HCT116 (cell line): ENCODE data around the gene ATXN2. TPM values are rescaled to one million over a fixed set of nuclear protein-coding genes. Genes with fewer than 3 reads are reported as not detected.

Source experiments
- ATAC-seq: fragments of 200-7000 bp; cut with Tn5 transposase; 2 replicates; pipeline ENCODE4 v1.9.1; 2020; ENCODE audit warnings: mild to moderate bottlenecking, moderate library complexity
- BruUV-seq: library from RNA; stranded (reverse); fragments of 400-500 nt; replicated peaks from 2 replicates; lab custom pipeline; 2021; lab: Mats Ljungman, UMichigan
- CTCF ChIA-PET: fragments of 300-600 bp; sonication (Branson Sonifier 250); formaldehyde crosslinking; loops from one replicate; lab custom pipeline; 2021; ENCODE audit warnings: antibody characterized with exemption; lab: Charles Lee
- POLR2A ChIA-PET: fragments of 300-600, 350-600 bp; sonication (Branson Sonifier 250); formaldehyde crosslinking; loops from one replicate; lab custom pipeline; 2021; ENCODE audit warnings: antibody characterized with exemption; lab: Charles Lee
- RAD21 ChIA-PET, 2 experiments: fragments of 300-600 bp; sonication (Branson Sonifier 250); formaldehyde crosslinking; loops; one replicate each; lab custom pipeline; 2023; ENCODE audit warnings: low total read pairs in 2 of 2; ENCODE audit not compliant: uncharacterized antibody in 2 of 2, unreplicated experiment in 2 of 2, low non-redundant PET in 1 of 2; lab: Charles Lee
- DNase-seq: peaks from one replicate; pipeline ENCODE4 v3.0.0-alpha.2; 2010; ENCODE audit warnings: low read depth, low spot score
- H2AFZ ChIP-seq: fragments of 200-600 bp; shearing (Covaris generic), sonication (generic); 2 replicates; pipeline ENCODE4 v1.6.1; 2017; ENCODE audit warnings: low read depth, mixed run types, mixed read lengths, antibody characterized with exemption, low read length; ENCODE audit not compliant: poor library complexity, severe bottlenecking
- H3K27ac ChIP-seq: 2 replicates; pipeline ENCODE4 v1.5.1; 2012; ENCODE audit warnings: low read depth, low read length
- H3K27me3 ChIP-seq: fragments of 200-600 bp; sonication (generic); 2 replicates; pipeline ENCODE4 v1.6.1; 2016; ENCODE audit warnings: mixed run types, low read length, mixed read lengths; ENCODE audit not compliant: insufficient read depth
- H3K36me3 ChIP-seq, 2 experiments: fragments of 200-500 bp in 1 of 2; fragments of 200-600 bp in 1 of 2; sonication (Bioruptor generic) in 1 of 2; sonication (generic) in 1 of 2; 2 replicates each; pipeline versions ENCODE4 v1.5.1 to v1.6.1; 2014 to 2016; ENCODE audit warnings: low read length in 2 of 2, inconsistent platforms in 1 of 2, mixed read lengths in 1 of 2, mixed run types in 1 of 2; ENCODE audit not compliant: insufficient read depth in 2 of 2, control insufficient read depth in 1 of 2
- H3K4me1 ChIP-seq, 2 experiments: fragments of 200-600 bp in 1 of 2; sonication (generic) in 1 of 2; 2 replicates each; pipeline versions ENCODE4 v1.5.1 to v1.6.1; 2012 to 2017; ENCODE audit warnings: low read length in 2 of 2, inconsistent platforms in 1 of 2, mild to moderate bottlenecking in 1 of 2, mixed read lengths in 1 of 2, mixed run types in 1 of 2, moderate library complexity in 1 of 2; ENCODE audit not compliant: insufficient read depth in 2 of 2, control insufficient read depth in 1 of 2
- H3K4me2 ChIP-seq: fragments of 200-600 bp; sonication (generic); 2 replicates; pipeline ENCODE4 v1.6.1; 2017; ENCODE audit warnings: mixed run types, low read length, mixed read lengths
- H3K4me3 ChIP-seq, 2 experiments: fragments of 200-600 bp in 1 of 2; sonication (generic) in 1 of 2; replicated peaks in 1 of 2; 2 replicates each; pipeline ENCODE4 v1.5.1; 2011 to 2016; ENCODE audit warnings: low read length in 2 of 2, control low read depth in 1 of 2, low read depth in 1 of 2, mild to moderate bottlenecking in 1 of 2, mixed read lengths in 1 of 2, mixed run types in 1 of 2
- H3K79me2 ChIP-seq: fragments of 200-600 bp; sonication (generic); 2 replicates; pipeline ENCODE4 v1.6.1; 2017; ENCODE audit warnings: mild to moderate bottlenecking, mixed run types, low read length, moderate library complexity, mixed read lengths; ENCODE audit not compliant: insufficient read depth
- H3K9ac ChIP-seq: fragments of 200-600 bp; sonication (generic); 2 replicates; pipeline ENCODE4 v1.6.1; 2016; ENCODE audit warnings: low read length, mixed read lengths
- H3K9me2 ChIP-seq: fragments of 200-600 bp; sonication (generic), shearing (Covaris generic); 2 replicates; pipeline ENCODE4 v1.6.1; 2017; ENCODE audit warnings: mixed run types, mild to moderate bottlenecking, moderate library complexity; ENCODE audit not compliant: insufficient read depth
- H3K9me3 ChIP-seq, 2 experiments: fragments of 200-500 bp in 1 of 2; fragments of 200-600 bp in 1 of 2; sonication (Bioruptor generic) in 1 of 2; sonication (generic) in 1 of 2; 2 replicates each; pipeline ENCODE4 v1.6.1; 2014 to 2017; ENCODE audit warnings: low read length in 2 of 2, mixed read lengths in 2 of 2, inconsistent platforms in 1 of 2, low read depth in 1 of 2, mild to moderate bottlenecking in 1 of 2, mixed run types in 1 of 2, moderate library complexity in 1 of 2; ENCODE audit not compliant: control insufficient read depth in 1 of 2, insufficient read depth in 1 of 2
- H4K20me1 ChIP-seq: fragments of 200-600 bp; sonication (generic), shearing (Covaris generic); 2 replicates; pipeline ENCODE4 v1.6.1; 2017; ENCODE audit warnings: mixed run types, mild to moderate bottlenecking, moderate library complexity; ENCODE audit not compliant: insufficient read depth
- CEBPB ChIP-seq: IDR thresholded peaks from 2 replicates; pipeline ENCODE4 v1.6.1; 2012; ENCODE audit warnings: low read depth
- POLR2AphosphoS5 ChIP-seq: IDR thresholded peaks from 2 replicates; pipeline ENCODE4 v1.6.1; 2011; ENCODE audit warnings: mild to moderate bottlenecking, low read depth, low read length, moderate library complexity
- SIN3A ChIP-seq: IDR thresholded peaks from 2 replicates; pipeline ENCODE4 v1.6.1; 2012; ENCODE audit warnings: low read depth
- ZBTB33 ChIP-seq: IDR thresholded peaks from 2 replicates; pipeline ENCODE4 v1.6.1; 2011; ENCODE audit warnings: mild to moderate bottlenecking, low read length, moderate library complexity; ENCODE audit not compliant: insufficient replicate concordance; ENCODE audit errors: extremely low read depth
- intact Hi-C: fragments of 100-400 bp; cut with micrococcal nuclease; formaldehyde crosslinking; loops from 2 replicates; pipeline ENCODE4 v1.10.0; 2022
- total RNA-seq: library from RNA; stranded (reverse); gene quantifications from one replicate; pipeline ENCODE4 v1.2.1, GENCODE V29; 2021; ENCODE audit not compliant: unreplicated experiment

ATXN2 gene
- total RNA-seq, 1 experiment from 2014 or later, result 72.7 TPM

DNA sequence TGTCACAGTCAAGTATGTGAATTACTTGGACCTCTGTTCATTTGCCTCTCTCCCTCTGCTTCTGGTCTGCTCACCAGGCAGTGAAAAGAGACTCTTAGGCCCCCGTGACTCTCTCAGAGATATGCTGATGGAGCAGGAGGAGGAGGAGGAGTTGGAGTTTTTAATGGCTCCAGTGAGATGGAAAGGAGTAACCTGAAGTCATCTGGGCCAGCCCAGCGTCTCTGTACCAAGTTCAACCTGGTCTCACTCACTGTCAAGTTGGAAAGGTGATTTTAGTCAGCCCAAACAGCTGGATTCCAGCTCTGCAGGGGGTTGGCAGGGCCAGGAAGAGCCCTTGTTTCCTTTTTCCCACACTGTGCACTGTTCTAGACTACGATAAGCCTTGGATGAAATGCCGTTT lies 144.8 kb downstream of the ATXN2 start:
- no peak overlapping the region for H2AFZ ChIP-seq
- CTCF ChIA-PET, result no interaction called here

More for the DNA sequence above, 144.8 kb downstream of the ATXN2 start:
- Histone ChIP-seq H3K4me3 (no peak overlapping the region), H3K79me2 (no peaks in the 10 kb centered on the region), H3K27ac (no peak overlapping the region), H3K9ac (no peak overlapping the region), H4K20me1 (no peaks in the 10 kb centered on the region; the same call in 1 of the 2 replicates), H3K4me1 (no peaks in the 10 kb centered on the region), H3K9me3 (no peaks in the 10 kb centered on the region), H3K9me2 (no peaks in the 10 kb centered on the region), H3K4me2 (no peak overlapping the region), H3K27me3 (no peaks in the 10 kb centered on the region), H3K36me3 (peaks cover 40 to 41% of the 10 kb centered on the region in 2 experiments; a peak in 3 of 4 replicates)
- intact Hi-C loops, result no loop called here
- no TSS peak for BruUV-seq
- ATAC-seq (no peak), DNase-seq (no peak)
- ChIA-PET POLR2A (no interaction called here), RAD21 (no interaction called here)
- no peak for TF ChIP-seq SIN3A
- no peak for TF ChIP-seq POLR2AphosphoS5
- TF ChIP-seq ZBTB33, result no peak
- no peak for TF ChIP-seq CEBPB
